Hematopoietic multipotent progenitor cell treated with erythropoietin and hydrocortisone succinate and interleukin-3 and kit ligand, for 17 days (in vitro differentiated cells): ENCODE data around the gene ARHGAP45.

Source experiments
- DNase-seq: peaks from one replicate; pipeline ENCODE4 v3.0.0-alpha.2; 2015; ENCODE audit warnings: low spot score

The ARHGAP45 gene

GRCh38 chr19:1038978-1039645, 27.9 kb upstream of the ARHGAP45 start:
- no peak for DNase-seq

GRCh38 chr19:1039646-1040475, 27.1 kb upstream of the ARHGAP45 start, which contains the start of gene ABCA7:
Gene ABCA7, plus strand, starts transcription at chr19:1040107. Its CDS starts 1,255 bp downstream, at chr19:1041362.
- DNase-seq = peak; percentile 99

GRCh38 chr19:1040476-1041271, 26.3 kb upstream of the ARHGAP45 start:
- peak; percentile 97 for DNase-seq

GRCh38 chr19:1041272-1041834, 25.6 kb upstream of the ARHGAP45 start:
- no peak for DNase-seq

- DNase-seq = no peak
These were observed 24.9 kb upstream of the ARHGAP45 start for GRCh38 chr19:1041835-1042685.

- DNase-seq = no peak
These were observed 24.1 kb upstream of the ARHGAP45 start for GRCh38 chr19:1042689-1043511.

- peak; percentile 77 for DNase-seq
These were observed 21.7 kb upstream of the ARHGAP45 start for GRCh38 chr19:1045247-1045603.

GRCh38 chr19:1046117-1046626, 20.8 kb upstream of the ARHGAP45 start:
- DNase-seq = no peak

GRCh38 chr19:1046836-1047695, 19.9 kb upstream of the ARHGAP45 start:
- DNase-seq = no peak

- DNase-seq = no peak
These were observed 19.2 kb upstream of the ARHGAP45 start for GRCh38 chr19:1047696-1048147.

- no peak for DNase-seq
These were observed 17.9 kb upstream of the ARHGAP45 start for GRCh38 chr19:1049106-1049505.

GRCh38 chr19:1049800-1050199, 17.2 kb upstream of the ARHGAP45 start:
- DNase-seq = no peak

GRCh38 chr19:1050989-1051788, 15.8 kb upstream of the ARHGAP45 start:
- DNase-seq = no peak

- DNase-seq = no peak
These were observed 15.2 kb upstream of the ARHGAP45 start for GRCh38 chr19:1051791-1052190.

- DNase-seq = no peak
These were observed 14.5 kb upstream of the ARHGAP45 start for GRCh38 chr19:1052349-1052975.

- no peak for DNase-seq
These were observed 13.5 kb upstream of the ARHGAP45 start for GRCh38 chr19:1053176-1054101.
